RWPE2 (cell line): Measurements from ENCODE around the gene NECTIN2.
A peak's percentile ranks its signal among the peaks of the same experiment; 100 is the strongest.

Experiments used
- ATAC-seq: fragments of 200-7000 bp; cut with Tn5 transposase; 3 replicates; pipeline ENCODE4 v1.9.1; 2021; ENCODE audit warnings: low read depth
- DNase-seq: peaks from one replicate; pipeline ENCODE4 v3.0.0-alpha.2; 2020; ENCODE audit warnings: low spot score
- H3K27ac ChIP-seq: fragments of 450-650 bp; 2 replicates; pipeline ENCODE4 v1.5.1; 2017; ENCODE audit warnings: mild to moderate bottlenecking; ENCODE audit not compliant: poor library complexity, severe bottlenecking
- H3K27me3 ChIP-seq: fragments of 250-450 bp; sonication (Bioruptor Pico); 2 replicates; pipeline ENCODE4 v1.5.1; 2021; ENCODE audit warnings: mild to moderate bottlenecking, moderate library complexity; ENCODE audit not compliant: insufficient read depth, poor library complexity, severe bottlenecking
- H3K36me3 ChIP-seq: fragments of 250-450 bp; sonication (Bioruptor Pico); 2 replicates; pipeline ENCODE4 v1.5.1; 2020; ENCODE audit warnings: low read depth, mild to moderate bottlenecking, moderate library complexity
- H3K4me1 ChIP-seq: fragments of 250-450 bp; sonication (Bioruptor Pico); 2 replicates; pipeline ENCODE4 v1.5.1; 2021; ENCODE audit warnings: mild to moderate bottlenecking, moderate library complexity; ENCODE audit not compliant: insufficient read depth, poor library complexity, severe bottlenecking
- H3K4me3 ChIP-seq: fragments of 250-450 bp; sonication (Bioruptor Pico); 2 replicates; pipeline ENCODE4 v1.5.1; 2021; ENCODE audit warnings: mild to moderate bottlenecking, moderate library complexity; ENCODE audit not compliant: severe bottlenecking
- H3K9me3 ChIP-seq: fragments of 250-450 bp; sonication (Bioruptor Pico); 2 replicates; pipeline ENCODE4 v1.5.1; 2021; ENCODE audit warnings: mild to moderate bottlenecking, moderate library complexity; ENCODE audit not compliant: severe bottlenecking
- TF ChIP-seq, protein P1 (sequence below): fragments of 450-650 bp; IDR thresholded peaks from one replicate; pipeline ENCODE4 v1.5.1; 2017; ENCODE audit warnings: mild to moderate bottlenecking, moderate library complexity; ENCODE audit not compliant: poor library complexity, severe bottlenecking

Gene NECTIN2

DNA sequence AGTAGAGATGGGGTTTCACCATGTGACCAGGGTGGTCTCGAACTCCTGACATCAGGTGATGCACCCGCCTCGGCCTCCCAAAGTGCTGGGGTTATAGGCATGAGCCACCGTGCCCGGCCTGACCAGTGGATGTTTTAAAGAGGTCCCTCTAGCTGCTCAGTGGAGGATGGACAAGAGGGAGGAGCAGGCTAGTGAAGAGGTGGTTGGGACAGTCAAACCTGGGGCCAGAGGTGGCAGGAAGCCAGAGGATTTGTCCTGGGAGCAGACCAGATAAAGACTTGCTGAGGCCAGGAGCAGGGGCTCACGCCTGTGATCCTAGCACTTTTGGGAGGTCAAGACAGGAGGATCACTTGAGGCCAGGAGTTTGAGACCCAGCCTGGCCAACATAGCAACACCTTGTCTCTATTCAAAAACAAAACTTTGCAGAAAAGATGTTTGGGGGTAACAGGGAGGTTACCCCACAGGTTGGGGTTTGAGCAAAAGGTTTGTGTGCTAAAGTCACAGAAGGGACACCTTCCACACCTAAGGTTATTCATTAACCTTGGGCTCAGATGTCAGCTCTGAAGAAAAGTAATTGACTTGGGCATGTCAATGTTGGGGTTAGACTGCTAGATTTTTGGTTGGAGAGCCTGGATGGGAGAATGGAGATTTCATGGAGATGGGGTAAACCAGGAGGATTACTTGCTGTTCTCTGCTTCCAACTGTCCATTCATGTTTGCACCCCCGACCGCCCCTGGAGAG lies 28.2 kb upstream of the NECTIN2 start:
- Histone ChIP-seq H3K27me3 (no peaks in the 10 kb centered on the region), H3K36me3 (peaks cover 20% of the 10 kb centered on the region), H3K4me3 (no peak overlapping the region), H3K27ac (no peak overlapping the region), H3K9me3 (no peaks in the 10 kb centered on the region), H3K4me1 (no peaks in the 10 kb centered on the region)
- DNase-seq (no peak), ATAC-seq (no peak)
- TF ChIP-seq, protein P1, sequence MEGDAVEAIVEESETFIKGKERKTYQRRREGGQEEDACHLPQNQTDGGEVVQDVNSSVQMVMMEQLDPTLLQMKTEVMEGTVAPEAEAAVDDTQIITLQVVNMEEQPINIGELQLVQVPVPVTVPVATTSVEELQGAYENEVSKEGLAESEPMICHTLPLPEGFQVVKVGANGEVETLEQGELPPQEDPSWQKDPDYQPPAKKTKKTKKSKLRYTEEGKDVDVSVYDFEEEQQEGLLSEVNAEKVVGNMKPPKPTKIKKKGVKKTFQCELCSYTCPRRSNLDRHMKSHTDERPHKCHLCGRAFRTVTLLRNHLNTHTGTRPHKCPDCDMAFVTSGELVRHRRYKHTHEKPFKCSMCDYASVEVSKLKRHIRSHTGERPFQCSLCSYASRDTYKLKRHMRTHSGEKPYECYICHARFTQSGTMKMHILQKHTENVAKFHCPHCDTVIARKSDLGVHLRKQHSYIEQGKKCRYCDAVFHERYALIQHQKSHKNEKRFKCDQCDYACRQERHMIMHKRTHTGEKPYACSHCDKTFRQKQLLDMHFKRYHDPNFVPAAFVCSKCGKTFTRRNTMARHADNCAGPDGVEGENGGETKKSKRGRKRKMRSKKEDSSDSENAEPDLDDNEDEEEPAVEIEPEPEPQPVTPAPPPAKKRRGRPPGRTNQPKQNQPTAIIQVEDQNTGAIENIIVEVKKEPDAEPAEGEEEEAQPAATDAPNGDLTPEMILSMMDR: no peak

DNA sequence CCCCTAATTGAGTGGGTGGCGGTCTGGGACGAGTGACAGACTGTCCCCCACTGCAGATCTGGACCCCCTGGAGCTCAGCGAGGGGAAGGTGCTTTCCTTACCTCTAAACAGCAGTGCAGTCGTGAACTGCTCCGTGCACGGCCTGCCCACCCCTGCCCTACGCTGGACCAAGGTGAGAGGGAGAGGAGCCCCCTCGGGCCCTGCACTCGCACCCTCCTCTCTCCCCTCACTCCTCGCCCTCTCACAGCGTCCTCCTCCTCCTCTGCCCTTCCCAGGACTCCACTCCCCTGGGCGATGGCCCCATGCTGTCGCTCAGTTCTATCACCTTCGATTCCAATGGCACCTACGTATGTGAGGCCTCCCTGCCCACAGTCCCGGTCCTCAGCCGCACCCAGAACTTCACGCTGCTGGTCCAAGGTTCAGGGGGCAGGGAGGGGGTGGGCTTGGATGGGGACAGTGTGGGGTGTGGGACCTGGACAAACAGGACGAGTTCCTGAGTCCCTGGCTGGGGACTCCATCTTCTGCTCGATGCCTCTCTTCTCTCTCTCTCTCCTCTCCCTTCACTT lies 27.5 kb upstream of the NECTIN2 start:
- Histone ChIP-seq H3K27me3 (no peaks in the 10 kb centered on the region), H3K4me1 (no peaks in the 10 kb centered on the region), H3K36me3 (peaks cover 14% of the 10 kb centered on the region), H3K4me3 (no peak overlapping the region), H3K9me3 (no peaks in the 10 kb centered on the region), H3K27ac (no peak overlapping the region)
- DNase-seq (no peak), ATAC-seq (no peak)
- TF ChIP-seq, protein P1: no peak

GRCh38 chr19:44819246-44819832 lies 26.8 kb upstream of the NECTIN2 start:
- H3K36me3 ChIP-seq: peaks cover 7% of the 10 kb centered on the region; the same call in 1 of the 2 replicates
- DNase-seq (no peak), ATAC-seq (no peak)
- H3K27ac ChIP-seq: no peak overlapping the region
- H3K4me1 ChIP-seq: no peaks in the 10 kb centered on the region
- no peaks in the 10 kb centered on the region for H3K27me3 ChIP-seq
- no peak overlapping the region for H3K4me3 ChIP-seq
- H3K9me3 ChIP-seq: no peaks in the 10 kb centered on the region
- TF ChIP-seq, protein P1: no peak

- Histone ChIP-seq H3K4me3 (no peak overlapping the region), H3K9me3 (no peaks in the 10 kb centered on the region), H3K36me3 (no peaks in the 10 kb centered on the region), H3K27me3 (no peaks in the 10 kb centered on the region), H3K27ac (no peak overlapping the region), H3K4me1 (no peaks in the 10 kb centered on the region)
- no peak for DNase-seq
- peak; percentile 26; the same call in 1 of the 3 replicates for ATAC-seq
- TF ChIP-seq, protein P1: no peak
These were observed 25.2 kb upstream of the NECTIN2 start for GRCh38 chr19:44820648-44821609.
